DMS 273 treated with DMSO at 0.1 percent for 48 hours (cell line): Measurements from ENCODE around the gene QSOX2.
"Not testable (repeated sequence)": the region's sequence is repeated elsewhere in the genome, so short reads cannot be mapped to it uniquely, and the experiment has no call there.

Source experiments
- DNase-seq: peaks from one replicate; lab custom pipeline; 2025; lab: John Stamatoyannopoulos, UW

QSOX2 gene

DNA sequence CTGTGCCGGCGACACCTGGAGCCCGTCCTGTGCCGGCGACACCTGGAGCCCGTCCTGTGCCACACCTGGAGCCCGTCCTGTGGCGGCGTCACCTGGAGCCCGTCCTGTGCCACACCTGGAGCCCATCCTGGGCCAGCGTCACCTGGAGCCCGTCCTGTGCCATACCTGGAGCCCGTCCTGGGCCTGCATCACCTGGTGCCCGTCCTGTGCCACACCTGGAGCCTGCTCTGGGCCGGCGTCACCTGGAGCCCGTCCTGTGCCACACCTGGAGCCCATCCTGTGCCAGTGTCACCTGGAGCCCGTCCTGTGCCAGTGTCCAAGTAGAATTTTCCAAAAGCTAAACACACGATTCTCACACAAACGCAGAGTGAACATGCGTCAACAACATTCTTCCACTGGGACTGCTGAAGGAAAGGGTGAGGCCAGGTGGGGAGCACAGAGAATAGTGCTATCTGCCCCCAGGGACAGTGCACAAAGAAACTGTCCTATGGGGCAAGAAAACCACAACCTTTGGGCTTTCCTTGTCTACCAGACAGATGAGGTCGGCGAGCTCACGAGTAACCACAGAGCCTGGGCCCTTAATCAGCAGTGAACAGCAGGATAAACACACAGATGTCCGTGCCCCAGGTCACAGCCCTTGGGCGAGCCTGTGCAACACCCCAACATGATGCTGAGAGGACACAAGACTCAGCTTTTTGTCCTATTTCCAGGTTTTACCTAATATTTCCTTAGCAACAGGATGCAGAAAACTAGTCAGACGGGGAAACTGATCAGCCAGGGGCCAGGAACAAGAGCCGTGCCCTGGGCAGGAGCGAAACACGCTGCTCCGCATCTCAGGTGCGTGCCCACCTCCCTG is 7.9 kb downstream of the QSOX2 start:
- DNase-seq = no peak

DNA sequence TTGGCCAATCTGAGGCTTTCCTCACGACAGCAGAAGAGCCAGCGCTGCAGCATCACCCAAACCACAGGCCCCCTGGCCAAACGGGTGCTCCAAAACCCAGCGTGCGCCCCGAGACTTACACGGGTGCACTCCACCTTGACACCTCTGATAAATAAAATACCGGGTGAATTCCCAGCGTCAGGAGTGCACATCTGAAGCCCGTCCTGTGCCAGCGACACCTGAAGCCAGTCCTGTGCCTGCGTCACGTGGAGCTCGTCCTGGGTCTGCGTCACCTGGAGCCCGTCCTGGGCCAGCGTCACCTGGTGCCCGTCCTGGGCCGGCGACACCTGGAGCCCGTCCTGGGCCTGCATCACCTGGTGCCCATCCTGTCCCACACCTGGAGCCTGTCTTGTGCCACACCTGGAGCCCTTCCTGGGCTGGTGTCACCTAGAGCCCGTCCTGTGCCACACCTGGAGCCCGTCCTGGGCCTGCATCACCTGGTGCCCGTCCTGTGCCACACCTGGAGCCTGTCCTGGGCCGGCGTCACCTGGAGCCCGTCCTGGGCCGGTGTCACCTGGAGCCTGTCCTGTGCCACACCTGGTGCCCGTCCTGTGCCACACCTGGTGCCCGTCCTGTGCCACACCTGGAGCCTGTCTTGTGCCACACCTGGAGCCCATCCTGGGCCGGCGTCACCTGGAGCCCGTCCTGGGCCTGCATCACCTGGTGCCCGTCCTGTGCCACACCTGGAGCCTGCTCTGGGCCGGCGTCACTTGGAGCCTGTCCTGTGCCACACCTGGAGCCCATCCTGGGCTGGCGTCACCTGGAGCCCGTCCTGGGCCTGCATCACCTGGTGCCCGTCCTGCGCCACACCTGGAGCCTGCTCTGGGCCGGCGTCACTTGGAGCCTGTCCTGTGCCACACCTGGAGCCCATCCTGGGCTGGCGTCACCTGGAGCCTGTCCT is 8.9 kb downstream of the QSOX2 start:
- not testable (repeated sequence) for DNase-seq

DNA sequence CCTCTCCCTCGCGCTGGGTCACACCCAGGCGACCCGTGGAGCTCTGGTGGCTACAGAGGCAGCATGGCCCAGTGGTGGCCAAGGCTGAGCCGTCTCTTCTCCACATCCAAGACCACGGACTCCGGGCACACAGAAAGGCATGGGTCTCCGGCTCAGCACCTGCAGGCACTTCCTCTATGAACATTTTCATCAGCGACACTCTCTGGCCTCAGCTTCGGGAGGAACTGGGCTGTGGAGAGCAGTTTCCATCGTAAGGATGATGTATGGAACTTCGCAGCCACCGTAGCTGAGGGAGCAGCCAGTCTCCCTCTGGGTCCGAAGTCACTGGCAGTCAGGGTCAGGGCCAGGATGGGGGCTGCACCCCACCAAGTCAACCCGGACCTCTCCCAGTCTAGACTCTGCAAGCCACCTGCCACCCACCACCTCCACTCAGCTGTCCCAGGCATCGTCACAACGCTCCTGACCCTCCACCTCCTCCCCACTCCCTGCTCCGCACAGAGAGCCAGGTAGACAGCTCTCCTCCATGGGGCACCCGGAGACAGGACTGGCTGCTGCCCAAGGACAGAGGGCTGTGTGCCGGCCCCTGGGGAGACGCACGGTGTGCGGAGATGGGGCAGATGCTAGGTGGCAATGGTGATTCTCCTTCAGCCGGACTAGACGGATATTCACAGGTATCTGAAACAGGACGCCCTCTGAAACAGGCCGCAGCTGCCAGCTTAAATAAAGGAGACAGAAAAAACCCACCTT is 9.7 kb downstream of the QSOX2 start:
- DNase-seq = no peak

DNA sequence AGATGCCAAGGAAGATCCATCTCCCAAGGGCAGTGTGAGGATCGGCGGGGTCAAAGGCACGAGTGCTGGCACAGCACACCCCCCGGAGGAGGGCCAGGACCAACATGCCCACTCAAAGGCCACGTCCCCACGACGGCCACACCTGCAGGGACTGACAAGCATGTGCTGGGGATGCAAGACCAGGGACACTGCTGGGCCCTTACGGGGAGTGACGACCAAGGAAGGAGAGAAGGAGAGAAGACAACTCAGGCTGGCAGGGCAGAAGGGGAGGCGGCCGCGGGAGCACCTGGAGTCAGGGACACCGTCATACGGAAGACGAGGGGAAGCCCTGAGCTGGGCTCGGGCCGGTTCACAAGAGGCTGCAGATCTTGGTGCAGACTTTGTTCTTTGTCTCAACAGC is 10.4 kb downstream of the QSOX2 start:
- DNase-seq = no peak

DNA sequence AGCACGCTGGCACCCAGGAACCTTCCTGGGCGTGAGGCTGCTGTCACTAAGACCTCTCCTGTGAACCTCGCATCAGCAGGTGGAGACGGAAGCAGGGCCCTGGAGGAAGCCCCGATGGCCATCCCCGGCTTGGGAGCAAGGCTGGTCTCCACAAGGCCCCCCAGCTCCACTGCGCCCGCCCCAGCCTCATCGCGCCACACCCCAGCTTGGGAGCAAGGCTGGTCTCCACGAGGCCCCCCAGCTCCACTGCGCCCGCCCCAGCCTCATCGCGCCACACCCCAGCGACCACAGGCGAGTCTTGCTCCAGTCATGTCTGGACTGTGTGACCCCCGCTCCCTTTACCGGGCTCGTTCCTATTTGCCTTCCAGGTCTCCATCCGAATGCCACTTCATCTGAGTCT is 11.0 kb downstream of the QSOX2 start:
- no peak for DNase-seq

DNA sequence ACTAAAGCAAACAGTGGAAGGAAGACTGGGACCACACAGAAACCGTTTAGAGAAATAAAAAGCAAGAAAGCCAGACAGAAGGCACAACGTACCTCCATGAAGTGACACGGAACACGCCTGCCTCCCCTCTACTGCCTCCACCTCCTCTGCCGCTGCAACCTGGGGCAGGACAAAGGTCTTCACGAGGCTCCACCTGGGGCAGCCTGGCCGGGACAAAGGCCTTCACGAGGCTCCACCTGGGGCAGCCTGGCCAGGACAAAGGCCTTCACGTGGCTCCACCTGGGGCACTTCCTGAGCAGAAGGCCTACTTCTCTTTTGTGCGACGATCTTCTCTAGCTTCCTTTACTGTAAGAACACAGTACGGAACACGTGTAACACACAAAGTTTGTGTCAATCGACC is 11.7 kb downstream of the QSOX2 start:
- DNase-seq = no peak

DNA sequence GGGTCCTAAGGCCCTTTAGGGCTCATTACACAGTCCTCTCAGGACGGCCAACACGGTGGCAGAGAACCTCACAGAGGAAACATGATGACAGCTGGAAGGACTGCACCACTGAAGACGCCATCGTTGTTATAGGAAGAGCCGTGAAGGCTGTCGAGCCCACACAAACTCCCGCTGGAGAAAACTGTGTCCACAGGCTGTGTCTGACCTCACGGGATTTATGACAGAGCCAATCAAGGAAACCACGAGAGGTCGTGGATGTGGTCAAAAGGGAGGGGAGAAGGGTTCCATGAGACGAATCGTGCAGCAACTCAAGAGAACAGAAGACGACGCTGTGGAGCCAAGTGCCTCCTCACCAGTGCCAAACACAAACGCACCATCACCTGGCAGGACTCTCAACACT is 12.2 kb downstream of the QSOX2 start:
- no peak for DNase-seq

DNA sequence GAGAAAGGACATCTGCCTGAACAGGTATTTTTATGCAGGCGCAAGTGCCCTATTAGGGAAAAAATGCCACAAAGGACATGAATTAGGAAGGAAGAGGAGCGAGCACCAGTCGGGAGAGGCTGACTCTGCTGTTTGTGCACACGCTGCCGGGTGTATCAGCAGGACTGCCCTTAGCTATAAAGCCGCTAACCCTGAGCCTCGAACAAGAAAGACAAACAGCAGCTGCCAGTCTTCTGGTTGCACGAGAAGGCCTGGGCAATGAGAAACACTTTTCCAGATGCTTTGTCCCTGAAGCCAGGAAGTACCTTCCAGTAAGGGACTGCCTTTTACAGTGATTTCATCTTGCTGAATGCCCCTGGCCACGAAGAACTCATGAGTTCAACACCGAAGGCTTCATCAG is 12.6 kb downstream of the QSOX2 start:
- DNase-seq = no peak

DNA sequence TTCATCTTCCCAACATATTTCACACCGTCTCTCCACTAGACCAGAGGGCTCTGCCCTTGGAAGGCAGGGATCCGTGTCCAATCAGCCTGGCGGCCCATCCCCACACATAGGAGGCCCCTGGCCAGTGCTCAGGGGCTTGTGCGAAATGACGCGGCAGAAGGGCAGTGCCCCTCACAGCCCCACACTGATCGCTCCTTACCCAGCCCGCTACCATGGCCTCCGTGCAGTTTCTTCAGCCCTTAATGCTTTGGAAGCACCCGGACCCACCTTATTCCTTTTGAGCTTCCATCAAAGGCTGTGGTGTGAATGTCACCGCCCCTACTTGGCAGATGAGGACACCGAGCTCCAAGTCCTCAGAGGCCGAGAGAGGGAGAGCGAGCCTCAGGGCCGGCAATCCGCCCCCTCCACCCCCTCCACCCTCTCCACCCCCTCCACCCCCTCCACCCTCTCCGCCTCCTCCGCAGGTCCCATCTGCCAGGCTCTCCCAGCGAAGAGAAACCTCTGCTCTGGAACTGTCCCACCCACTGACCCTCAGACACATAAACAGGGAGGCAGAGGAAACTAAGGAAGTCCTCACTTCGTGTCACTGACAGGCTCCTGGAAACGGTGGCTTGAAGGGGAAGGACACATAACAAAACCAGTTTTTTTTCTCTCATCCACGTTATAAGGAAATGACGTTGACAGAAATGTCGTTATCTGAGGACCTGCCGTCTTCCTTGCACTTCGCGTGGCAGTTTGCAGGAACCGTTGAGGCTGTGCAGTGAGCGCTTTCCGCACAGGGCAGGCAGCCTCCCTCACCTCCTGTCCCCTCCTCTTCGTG is 13.9 kb downstream of the QSOX2 start:
- no peak for DNase-seq

DNA sequence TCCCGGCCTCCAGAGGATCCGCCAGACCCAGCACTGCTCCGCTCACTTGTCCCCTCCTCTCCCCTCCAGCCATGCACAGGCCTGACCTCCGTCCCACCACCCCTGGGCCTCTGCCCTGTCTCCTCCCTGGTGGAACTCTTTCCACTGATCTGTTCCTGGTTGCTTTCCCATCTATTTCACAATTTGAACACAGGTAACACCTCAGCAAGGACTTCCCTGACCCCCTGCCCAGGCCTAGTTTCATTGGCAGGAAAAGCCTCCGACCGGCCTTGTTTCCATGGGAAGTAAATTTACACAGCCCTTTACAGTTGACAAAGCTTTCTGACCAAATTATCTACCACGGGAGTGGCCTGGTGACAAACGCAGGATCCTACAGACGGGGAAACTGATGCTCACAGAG is 14.8 kb downstream of the QSOX2 start:
- DNase-seq = no peak

DNA sequence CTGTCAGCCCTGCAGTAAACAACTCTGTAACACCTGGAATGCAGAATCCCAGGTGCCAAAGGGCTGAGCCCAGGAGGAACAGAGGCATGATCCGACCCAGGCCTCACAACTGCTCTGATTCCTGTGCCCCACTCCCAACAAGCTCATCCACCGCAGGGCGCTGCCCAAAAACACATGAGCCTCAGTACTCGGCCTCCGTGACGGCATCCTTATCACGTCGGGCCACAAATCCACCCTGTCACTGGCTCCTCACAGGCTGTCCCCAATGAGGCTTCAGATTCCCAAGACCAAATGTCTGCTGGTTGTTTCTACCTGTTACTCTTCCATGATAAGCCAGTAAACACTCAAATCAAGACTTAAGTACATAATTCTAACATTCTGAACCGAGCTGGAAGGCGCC is 15.2 kb downstream of the QSOX2 start:
- no peak for DNase-seq

DNA sequence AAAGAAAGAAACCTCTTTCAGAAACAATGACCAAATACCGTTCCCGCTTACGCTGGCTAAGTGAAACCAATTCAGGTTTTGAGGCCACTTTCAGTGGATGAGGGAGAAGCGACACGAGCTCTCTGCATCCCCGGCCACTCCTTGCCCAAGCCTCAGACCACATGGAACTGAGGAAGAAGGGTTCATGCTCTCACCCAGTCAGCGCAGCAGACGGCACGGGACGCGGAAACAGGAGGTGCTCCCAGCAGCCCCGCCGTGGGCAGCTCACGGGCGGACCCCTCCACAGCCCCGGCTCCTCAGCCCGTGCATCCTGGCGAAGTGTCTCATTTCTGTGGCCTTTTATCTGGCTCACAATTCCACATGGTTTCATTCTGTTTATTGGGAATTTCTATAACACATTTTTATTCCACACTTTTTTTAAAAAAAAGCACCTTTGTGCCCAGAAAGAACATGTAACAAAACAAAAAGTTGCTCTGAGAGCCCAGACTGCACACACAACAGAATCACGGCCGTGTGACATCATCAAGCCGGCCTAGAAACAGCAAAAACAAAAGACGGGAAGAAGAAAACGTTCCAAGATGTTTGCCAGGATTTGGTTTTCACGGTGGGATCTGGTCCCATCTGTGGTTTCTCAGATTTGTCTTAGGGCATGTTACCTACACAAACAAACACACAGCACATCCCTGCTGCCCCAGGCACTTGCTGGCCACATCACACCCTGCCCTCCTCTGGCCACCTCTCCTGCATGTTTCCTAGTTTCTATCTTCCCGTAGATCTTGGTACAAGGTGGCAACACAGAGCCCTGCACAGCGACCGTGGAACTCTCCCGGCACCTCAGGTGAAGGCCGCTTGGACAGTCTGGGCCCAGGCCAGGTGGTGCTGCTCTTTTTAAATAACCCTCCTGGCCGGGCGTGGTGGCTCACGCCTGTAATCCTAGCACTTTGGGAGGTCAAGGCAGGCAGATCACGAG is 16.2 kb downstream of the QSOX2 start:
- DNase-seq = no peak

DNA sequence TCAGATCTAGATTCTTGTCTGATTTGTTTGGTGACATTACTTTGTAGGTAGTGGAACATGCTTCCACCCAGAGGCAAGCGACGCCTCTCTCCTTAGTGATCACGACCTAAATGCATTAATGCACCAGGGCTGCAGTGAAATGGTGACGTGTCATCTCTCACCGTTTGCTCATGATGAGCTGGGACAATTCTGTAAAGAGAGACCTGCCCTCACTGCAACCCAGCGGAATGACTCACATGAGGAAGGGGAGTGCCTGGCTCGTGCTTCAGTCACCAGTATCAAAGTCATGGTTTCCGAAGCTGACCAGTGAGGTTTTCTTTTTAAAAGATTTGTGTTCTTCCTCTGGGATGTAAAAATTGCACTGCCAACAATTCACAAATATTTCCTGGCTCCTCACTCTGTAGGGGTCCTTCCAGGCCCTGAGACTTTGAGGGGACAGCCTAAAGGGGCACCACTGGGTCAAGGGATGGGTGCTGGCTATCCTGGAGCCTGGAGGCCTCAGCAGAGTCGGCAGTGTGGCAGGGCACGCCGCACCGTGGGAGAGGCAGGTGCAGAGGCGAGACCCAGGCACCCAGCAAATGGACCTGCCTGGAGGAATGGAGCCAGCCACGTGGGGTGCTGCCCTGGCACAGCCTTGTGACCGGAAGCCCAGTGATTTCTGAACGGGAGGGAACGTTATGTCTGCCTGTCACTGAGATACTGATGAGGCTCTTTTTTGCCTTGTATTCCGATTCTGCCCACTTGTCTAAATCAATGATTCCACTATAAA is 17.3 kb downstream of the QSOX2 start:
- no peak for DNase-seq

DNA sequence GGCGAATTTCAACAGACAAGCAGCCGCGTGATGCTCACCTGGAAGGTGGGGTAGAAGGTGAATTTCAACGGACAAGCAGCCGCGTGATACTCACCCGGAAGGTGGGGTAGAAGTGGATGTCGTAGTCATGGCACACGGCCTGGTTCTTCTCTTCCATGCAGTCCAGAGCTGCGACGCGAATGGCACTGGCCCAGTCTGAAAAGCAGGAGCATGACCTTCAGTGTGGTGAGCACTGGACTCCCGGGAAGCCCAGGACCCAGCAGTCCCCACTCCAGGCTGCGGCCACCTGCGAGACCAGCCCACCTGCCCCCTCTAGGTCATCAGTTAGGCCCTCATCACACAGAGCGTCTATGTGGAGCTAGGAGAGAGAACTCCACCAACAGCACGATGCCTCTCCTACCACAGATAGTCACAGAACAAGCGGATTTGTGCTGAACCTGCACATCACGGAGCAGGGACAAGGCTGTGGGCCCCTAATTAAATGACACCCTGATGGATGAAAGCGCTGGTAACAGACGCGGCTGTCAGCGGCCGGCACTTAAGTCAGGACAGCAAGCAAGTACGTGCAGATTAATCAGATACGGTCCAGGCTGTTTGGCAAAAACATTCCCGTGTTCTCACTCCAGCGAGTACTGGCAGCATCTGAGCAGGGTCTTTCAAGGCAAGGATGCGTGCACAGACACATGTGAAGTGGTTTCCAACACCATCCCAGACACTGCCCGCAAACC is 18.8 kb downstream of the QSOX2 start:
- DNase-seq = no peak

DNA sequence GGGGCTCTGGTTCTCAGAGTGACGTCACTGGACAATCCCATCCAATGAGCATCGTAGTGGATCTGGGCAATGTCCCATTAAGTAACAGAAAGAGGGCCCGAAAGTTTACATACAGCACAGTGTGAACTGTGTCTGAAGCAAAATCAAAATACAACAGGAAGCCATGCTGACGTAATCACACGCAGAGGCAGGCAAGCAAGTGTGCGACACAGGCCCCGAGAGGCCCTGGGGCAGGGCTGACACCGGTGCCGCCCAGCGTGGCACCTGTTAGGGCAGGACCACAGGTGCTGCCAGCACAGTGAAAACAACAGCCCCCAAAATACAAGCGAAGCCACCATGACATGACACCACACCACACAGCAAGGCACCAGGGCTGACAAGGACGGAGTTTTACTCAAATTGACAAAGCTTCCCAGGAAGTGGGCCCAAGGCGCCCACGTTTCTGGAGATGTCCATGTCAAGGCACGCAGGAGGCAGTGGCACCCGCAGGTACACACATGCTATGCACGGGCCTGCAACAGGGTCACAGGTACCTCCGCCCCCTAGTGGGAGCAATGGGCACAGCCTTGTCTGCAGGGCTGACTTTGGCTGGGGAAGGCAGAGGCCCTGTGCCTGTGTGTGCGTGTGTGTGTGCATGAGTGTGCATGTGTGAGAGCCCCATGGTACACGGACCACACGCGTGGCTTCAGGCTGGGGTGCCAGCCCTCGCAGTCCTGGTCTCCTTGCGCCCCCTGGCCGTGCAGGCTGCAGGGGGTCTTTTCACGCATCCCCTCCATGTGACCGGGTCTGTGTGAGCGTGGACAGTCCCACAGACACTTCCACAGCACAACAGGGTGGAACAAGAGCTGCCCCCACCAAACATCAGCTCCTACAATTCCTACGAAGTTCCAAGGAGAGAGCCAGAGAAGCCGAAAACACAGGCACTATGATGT is 19.6 kb downstream of the QSOX2 start:
- DNase-seq = no peak

DNA sequence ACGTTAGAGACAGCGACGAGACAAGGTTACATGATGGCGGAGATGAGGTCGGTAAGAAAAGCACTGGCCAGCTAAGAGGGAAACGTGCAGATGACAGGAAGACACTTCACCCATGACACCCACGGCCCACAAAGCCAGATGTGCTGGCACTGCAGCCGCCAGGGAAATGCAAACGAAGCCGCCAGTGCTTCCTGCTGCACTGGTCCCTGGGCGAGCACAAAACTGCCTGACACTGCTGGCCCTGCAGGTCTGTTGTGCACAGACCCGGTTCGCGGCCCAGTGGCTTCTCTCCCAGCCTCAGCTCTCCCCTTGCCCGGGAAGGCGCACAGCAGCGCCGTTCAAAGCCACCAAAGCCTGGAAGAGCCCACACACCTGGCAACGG is 20.3 kb downstream of the QSOX2 start:
- DNase-seq = no peak

DNA sequence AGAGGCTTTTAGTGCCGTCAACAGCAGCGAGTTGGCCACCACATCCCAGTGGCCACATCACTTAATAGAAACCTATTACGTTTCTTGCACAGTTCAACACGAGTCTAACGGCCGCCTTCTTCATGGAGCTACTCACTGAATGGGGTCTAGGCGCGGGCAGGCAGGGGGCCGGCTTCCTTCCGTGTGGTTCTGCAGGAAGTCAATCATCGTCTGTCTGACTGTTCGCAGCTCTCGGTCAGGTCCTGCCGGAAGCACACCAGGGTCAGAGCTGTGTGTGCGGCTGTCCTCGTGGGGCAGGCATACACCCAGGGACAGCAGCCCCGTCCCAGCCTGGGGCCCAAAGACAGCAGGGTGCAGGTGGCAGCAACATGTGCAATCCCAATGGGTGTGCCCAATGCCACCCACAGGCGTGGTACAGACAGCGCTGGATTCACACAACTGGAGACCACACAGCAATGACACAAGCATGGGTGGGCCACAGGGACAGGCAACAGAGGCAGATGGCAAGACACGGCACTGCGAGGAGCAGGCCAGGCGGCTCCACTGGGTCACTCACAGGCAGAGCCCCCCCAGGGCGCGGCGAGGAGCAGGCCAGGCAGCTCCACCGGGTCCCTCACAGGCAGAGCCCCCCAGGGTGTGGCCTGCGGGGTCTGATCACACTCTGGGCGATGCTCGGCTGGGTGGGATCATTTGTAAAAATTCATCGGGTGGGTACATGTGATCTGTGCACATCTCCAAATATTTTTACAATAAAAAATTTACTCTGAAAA is 21.6 kb downstream of the QSOX2 start:
- no peak for DNase-seq
